GM13976 (cell line): Measurements from ENCODE around the gene TEX19.

ENCODE experiments used
- DNase-seq: peaks from one replicate; pipeline ENCODE4 v3.0.0; 2012; ENCODE audit warnings: low spot score
- CTCF ChIP-seq: IDR thresholded peaks from 2 replicates; pipeline ENCODE4 v1.5.1; 2012; ENCODE audit warnings: borderline replicate concordance, mild to moderate bottlenecking; ENCODE audit not compliant: insufficient read depth; ENCODE audit errors: extremely low read depth, missing control alignments, control extremely low read depth
- in situ Hi-C: fragments of 300-500 bp; cut with MboI; formaldehyde crosslinking; loops from one replicate; pipeline ENCODE4 v1.12.0; 2022; ENCODE audit warnings: low sequenced_read_pairs, mixed read lengths, inconsistent platforms; ENCODE audit not compliant: unreplicated experiment

Gene TEX19

GRCh38 chr17:82322526-82323453, 36.3 kb upstream of the TEX19 start:
- no peak for DNase-seq

GRCh38 chr17:82323514-82324234, 35.4 kb upstream of the TEX19 start:
- TF ChIP-seq CTCF: no peak
- in situ Hi-C loops: no loop called here
- DNase-seq: no peak

More at GRCh38 chr17:82322526-82323453, 36.3 kb upstream of the TEX19 start:
- no peak for TF ChIP-seq CTCF
- in situ Hi-C loops: no loop called here

GRCh38 chr17:82324566-82325285, 34.3 kb upstream of the TEX19 start:
- in situ Hi-C loops: no loop called here
- DNase-seq: no peak
- no peak for TF ChIP-seq CTCF

GRCh38 chr17:82325286-82326180, 33.5 kb upstream of the TEX19 start:
- DNase-seq: no peak
- in situ Hi-C loops: no loop called here
- TF ChIP-seq CTCF: no peak

GRCh38 chr17:82327289-82327688, 31.8 kb upstream of the TEX19 start:
- DNase-seq: no peak
- in situ Hi-C loops: no loop called here
- TF ChIP-seq CTCF: no peak
